HG03108 (cell line): ENCODE measurements around the gene PAH.

Experiments used
- ATAC-seq: cut with Tn5 transposase; IDR thresholded peaks from one replicate; pipeline ENCODE4 v1.9.1; 2021; ENCODE audit warnings: moderate library complexity; ENCODE audit not compliant: unreplicated experiment

PAH gene

GRCh38 chr12:102902093-102902492, 15.0 kb downstream of the PAH start:
- ATAC-seq: no peak

GRCh38 chr12:102900389-102900788, 16.7 kb downstream of the PAH start:
- ATAC-seq: no peak

- ATAC-seq: no peak
Observed at GRCh38 chr12:102896067-102896466, 21.0 kb downstream of the PAH start.

GRCh38 chr12:102891756-102892155, 25.3 kb downstream of the PAH start:
- ATAC-seq: no peak

- ATAC-seq: no peak
Observed at GRCh38 chr12:102888511-102888910, 28.5 kb downstream of the PAH start.

- ATAC-seq: no peak
Observed at GRCh38 chr12:102885043-102885932, 31.8 kb downstream of the PAH start.

- ATAC-seq: no peak
Observed at GRCh38 chr12:102883204-102883799, 33.7 kb downstream of the PAH start.

- no peak for ATAC-seq
Observed at GRCh38 chr12:102880783-102881182, 36.3 kb downstream of the PAH start.

GRCh38 chr12:102879144-102879763, 37.8 kb downstream of the PAH start:
- ATAC-seq: peak; percentile 70

GRCh38 chr12:102876883-102877282, 40.2 kb downstream of the PAH start:
- ATAC-seq: no peak

- no peak for ATAC-seq
Observed at GRCh38 chr12:102874819-102875218, 42.2 kb downstream of the PAH start.

- ATAC-seq: no peak
Observed at GRCh38 chr12:102873077-102873476, 44.0 kb downstream of the PAH start.

GRCh38 chr12:102871014-102871413, 46.0 kb downstream of the PAH start:
- ATAC-seq: no peak

GRCh38 chr12:102869571-102869970, 47.5 kb downstream of the PAH start:
- no peak for ATAC-seq

- no peak for ATAC-seq
Observed at GRCh38 chr12:102865821-102866615, 51.0 kb downstream of the PAH start.

- ATAC-seq: no peak
Observed at GRCh38 chr12:102862486-102862885, 54.6 kb downstream of the PAH start.

- no peak for ATAC-seq
Observed at GRCh38 chr12:102851246-102851645, 65.8 kb downstream of the PAH start.

- ATAC-seq: no peak
Observed at GRCh38 chr12:102849722-102850447, 67.2 kb downstream of the PAH start.

GRCh38 chr12:102848832-102849231, 68.2 kb downstream of the PAH start:
- no peak for ATAC-seq

GRCh38 chr12:102847131-102847530, 69.9 kb downstream of the PAH start:
- ATAC-seq: no peak
